Thyroid gland (tissue), 4 donors: ENCODE data around the gene NDUFV1. TPM values are rescaled to one million over a fixed set of nuclear protein-coding genes. Genes with fewer than 3 reads are reported as not detected.
A peak's percentile ranks its signal among the peaks of the same experiment; 100 is the strongest.

Source experiments
- DNase-seq, 2 donors: peaks; one replicate each; pipeline ENCODE4 v3.0.0-alpha.2; 2019
- H3K27ac ChIP-seq, 3 donors: fragments of 200-600 bp; sonication (generic); 1 replicate in 2 of 3; 2 replicates in 1 of 3; pipeline ENCODE4 v1.5.1; 2016 to 2019; ENCODE audit warnings: mild to moderate bottlenecking in 1 of 3, moderate library complexity in 1 of 3
- H3K27me3 ChIP-seq: fragments of 200-600 bp; sonication (generic); one replicate; pipeline ENCODE4 v1.5.1; 2019
- H3K36me3 ChIP-seq, 2 donors: fragments of 200-600 bp; sonication (generic); one replicate each; pipeline ENCODE4 v1.5.1; 2016 to 2019
- H3K4me1 ChIP-seq, 2 donors: fragments of 200-600 bp; sonication (generic); one replicate each; pipeline ENCODE4 v1.5.1; 2017 to 2019
- H3K4me3 ChIP-seq, 3 donors: fragments of 200-600 bp; sonication (generic); replicated peaks in 1 of 3; 1 replicate in 2 of 3; 2 replicates in 1 of 3; pipeline ENCODE4 v1.5.1; 2016; ENCODE audit warnings: mild to moderate bottlenecking in 1 of 3
- H3K9me3 ChIP-seq: fragments of 200-600 bp; sonication (generic); one replicate; pipeline ENCODE4 v1.5.1; 2017
- POLR2A ChIP-seq, 2 donors: fragments of 450-650 bp; IDR thresholded peaks; one replicate each; pipeline ENCODE4 v1.6.1; 2017; ENCODE audit warnings: antibody characterized with exemption in 2 of 2, mild to moderate bottlenecking in 2 of 2, moderate library complexity in 1 of 2
- WGBS, 2 donors: methylation state at CpG; one replicate each; pipeline ENCODE4 v1.1.5; 2017; 5-methylcytosine and 5-hydroxymethylcytosine counted together
- intact Hi-C: fragments of 100-400 bp; cut with DNase I; formaldehyde crosslinking; loops from one replicate; pipeline ENCODE4 v1.15.1; 2023
- total RNA-seq, 4 donors: library from RNA; depleted of rRNA; stranded (reverse); fragments of >200 nt; gene quantifications; one replicate each; pipeline ENCODE4 v1.2.3, GENCODE V29; 2016
- TF ChIP-seq, protein P1 (sequence below), 6 experiments: fragments of 200-600 bp in 3 of 6; fragments of 450-650 bp in 3 of 6; sonication (generic) in 3 of 6; IDR thresholded peaks; one replicate each; pipeline ENCODE4 v1.5.1; 2016 to 2019; ENCODE audit warnings: antibody characterized with exemption in 6 of 6, mild to moderate bottlenecking in 2 of 6, inconsistent platforms in 1 of 6, moderate library complexity in 1 of 6

NDUFV1 gene
- total RNA-seq, 4 donors from 2014 or later, result 323 to 401 (median 356) TPM

GRCh38 chr11:67627812-67628624 is 21.3 kb downstream of the NDUFV1 start:
- no peaks in the 10 kb centered on the region for H3K9me3 ChIP-seq
- no peaks in the 10 kb centered on the region for H3K27me3 ChIP-seq
- no peak overlapping the region for H3K4me3 ChIP-seq
- no peak for TF ChIP-seq POLR2A (IDR thresholded peaks at IDR 0.05)
- TF ChIP-seq, protein P1, sequence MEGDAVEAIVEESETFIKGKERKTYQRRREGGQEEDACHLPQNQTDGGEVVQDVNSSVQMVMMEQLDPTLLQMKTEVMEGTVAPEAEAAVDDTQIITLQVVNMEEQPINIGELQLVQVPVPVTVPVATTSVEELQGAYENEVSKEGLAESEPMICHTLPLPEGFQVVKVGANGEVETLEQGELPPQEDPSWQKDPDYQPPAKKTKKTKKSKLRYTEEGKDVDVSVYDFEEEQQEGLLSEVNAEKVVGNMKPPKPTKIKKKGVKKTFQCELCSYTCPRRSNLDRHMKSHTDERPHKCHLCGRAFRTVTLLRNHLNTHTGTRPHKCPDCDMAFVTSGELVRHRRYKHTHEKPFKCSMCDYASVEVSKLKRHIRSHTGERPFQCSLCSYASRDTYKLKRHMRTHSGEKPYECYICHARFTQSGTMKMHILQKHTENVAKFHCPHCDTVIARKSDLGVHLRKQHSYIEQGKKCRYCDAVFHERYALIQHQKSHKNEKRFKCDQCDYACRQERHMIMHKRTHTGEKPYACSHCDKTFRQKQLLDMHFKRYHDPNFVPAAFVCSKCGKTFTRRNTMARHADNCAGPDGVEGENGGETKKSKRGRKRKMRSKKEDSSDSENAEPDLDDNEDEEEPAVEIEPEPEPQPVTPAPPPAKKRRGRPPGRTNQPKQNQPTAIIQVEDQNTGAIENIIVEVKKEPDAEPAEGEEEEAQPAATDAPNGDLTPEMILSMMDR (IDR thresholded peaks at IDR 0.05), result no peak
- peaks cover 5 to 28% of the 10 kb centered on the region in 2 donors for H3K4me1 ChIP-seq
- H3K27ac ChIP-seq, result no peak overlapping the region
- WGBS, 2 donors, result 89 to 98% methylated on average over 3 to 13 of the region's 15 CpGs
- no peak for DNase-seq
- intact Hi-C loops, result no loop called here
- H3K36me3 ChIP-seq, result no peaks in the 10 kb centered on the region

GRCh38 chr11:67628710-67629385 is 22.1 kb downstream of the NDUFV1 start:
- intact Hi-C loops, result no loop called here
- no peaks in the 10 kb centered on the region for H3K9me3 ChIP-seq
- WGBS, 2 donors, result 47 to 60% methylated on average over 13 to 20 of the region's 25 CpGs
- peak overlapping the region in 2 of 3 donors; percentile 7 to 89 for H3K27ac ChIP-seq
- H3K27me3 ChIP-seq, result no peaks in the 10 kb centered on the region
- no peak for DNase-seq
- peak overlapping the region in 1 of 3 donors; percentile 53 for H3K4me3 ChIP-seq
- H3K4me1 ChIP-seq, result peaks cover 5 to 28% of the 10 kb centered on the region in 2 donors
- H3K36me3 ChIP-seq, result no peaks in the 10 kb centered on the region
- no peak for TF ChIP-seq POLR2A (IDR thresholded peaks at IDR 0.05)

GRCh38 chr11:67629386-67630227 is 22.9 kb downstream of the NDUFV1 start, which contains the start of gene NUDT8:
Gene NUDT8 (minus strand): TSS chr11:67629937. CDS start chr11:67629911, 26 bp downstream.
- Histone ChIP-seq H3K4me3 (peak within 1 kb of the TSS; percentile 34 to 55 (median 53)), H3K9me3 (no peaks in the 10 kb centered on the region), H3K27me3 (no peaks in the 10 kb centered on the region), H3K36me3 (no peaks in the 10 kb centered on the region), H3K27ac (peak within 1 kb of the TSS; percentile 85 to 91 (median 89)), H3K4me1 (peaks cover 5 to 28% of the 10 kb centered on the region in 2 donors)
- intact Hi-C loops, result loop anchor here (10.0 kb wide), 1 partner anchor 175 kb away; no protein-coding TSS in a partner anchor
- DNase-seq, result peak; percentile 75 to 77
- TF ChIP-seq POLR2A (IDR thresholded peaks at IDR 0.05), result peak; percentile 75 to 87
- TF ChIP-seq, protein P1 (IDR thresholded peaks at IDR 0.05), result peak; percentile 39 to 77 (median 60)
- 1 to 2% methylated on average over 23 to 41 of the region's 102 CpGs for WGBS, 2 donors

DNA sequence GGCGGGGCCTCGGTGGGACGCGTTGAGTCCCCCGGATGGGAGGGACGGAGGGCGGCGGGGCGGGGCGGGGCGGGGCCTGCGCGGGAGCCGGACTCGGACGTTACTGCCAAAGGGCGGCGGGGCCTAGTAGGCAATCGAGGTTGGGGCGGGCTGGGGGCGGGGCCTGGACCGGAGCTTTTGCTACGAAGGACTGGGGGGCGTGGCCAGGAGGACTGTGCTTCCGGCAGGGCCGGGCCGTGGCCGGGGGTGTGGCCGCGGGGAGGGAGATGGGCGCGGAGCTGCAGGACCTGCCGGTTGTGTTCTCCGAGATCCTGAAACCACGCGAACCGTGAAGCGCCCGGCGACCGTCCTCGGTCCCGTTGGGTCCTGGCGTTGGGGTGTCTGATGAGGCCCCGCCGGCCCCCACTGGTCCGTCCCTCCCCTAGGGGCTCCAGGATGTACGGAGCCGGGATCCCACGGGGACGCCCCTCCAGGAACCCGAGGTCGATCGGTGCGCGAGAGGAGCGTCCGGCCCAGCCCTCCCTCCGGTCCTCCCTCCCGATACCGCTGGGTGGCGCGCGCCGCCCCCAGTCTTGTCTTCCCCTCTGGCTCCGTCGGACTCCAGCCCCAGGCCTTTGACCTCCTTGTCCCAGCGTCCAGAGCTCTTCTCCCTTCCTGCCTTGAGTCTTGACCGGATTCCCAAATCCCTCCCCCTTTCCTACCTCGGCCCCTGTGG is 23.6 kb downstream of the NDUFV1 start:
- WGBS, 2 donors, result 2% methylated on average over 13 to 38 of the region's 70 CpGs
- TF ChIP-seq, protein P1 (IDR thresholded peaks at IDR 0.05), result peak; percentile 37 to 72 (median 60)
- peak; percentile 69 to 86 for TF ChIP-seq POLR2A (IDR thresholded peaks at IDR 0.05)
- Histone ChIP-seq H3K9me3 (no peaks in the 10 kb centered on the region), H3K4me1 (peaks cover 5 to 28% of the 10 kb centered on the region in 2 donors), H3K36me3 (no peaks in the 10 kb centered on the region), H3K27me3 (no peaks in the 10 kb centered on the region), H3K4me3 (peak overlapping the region; percentile 16 to 53 (median 34)), H3K27ac (peak overlapping the region; percentile 54 to 91 (median 89))
- DNase-seq, result peak; percentile 99
- intact Hi-C loops, result loop anchor here (10.0 kb wide), 1 partner anchor 174 kb away; no protein-coding TSS in a partner anchor
